Calu3 (cell line): ENCODE measurements around the gene HOXB2. TPM values are rescaled to one million over a fixed set of nuclear protein-coding genes. Genes with fewer than 3 reads are reported as not detected.

Experiments used
- BruUV-seq: library from RNA; stranded (reverse); fragments of 400-500 nt; replicated peaks from 2 replicates; lab custom pipeline; 2021; lab: Mats Ljungman, UMichigan
- CTCF ChIA-PET: fragments of 300-600 bp; sonication (Branson Sonifier 250); formaldehyde crosslinking; loops from one replicate; lab custom pipeline; 2022; ENCODE audit warnings: antibody characterized with exemption; lab: Charles Lee
- DNase-seq: peaks from one replicate; pipeline ENCODE4 v3.0.0; 2022
- H3K27ac Mint-ChIP-seq: one replicate; pipeline ENCODE4 v1.8.0; 2022; ENCODE audit warnings: mixed read lengths; ENCODE audit not compliant: unreplicated experiment
- H3K27me3 Mint-ChIP-seq: one replicate; pipeline ENCODE4 v1.8.0; 2022; ENCODE audit warnings: mixed read lengths; ENCODE audit not compliant: unreplicated experiment
- H3K36me3 Mint-ChIP-seq: one replicate; pipeline ENCODE4 v1.8.0; 2022; ENCODE audit warnings: mild to moderate bottlenecking, moderate library complexity, mixed read lengths; ENCODE audit not compliant: insufficient read depth, unreplicated experiment
- H3K4me1 Mint-ChIP-seq: one replicate; pipeline ENCODE4 v1.8.0; 2022; ENCODE audit warnings: mild to moderate bottlenecking, low read depth, mixed read lengths; ENCODE audit not compliant: unreplicated experiment
- H3K4me3 Mint-ChIP-seq: one replicate; pipeline ENCODE4 v1.8.0; 2022; ENCODE audit warnings: mild to moderate bottlenecking, low read depth, moderate library complexity, mixed read lengths; ENCODE audit not compliant: unreplicated experiment
- H3K9me3 Mint-ChIP-seq: one replicate; pipeline ENCODE4 v1.8.0; 2022; ENCODE audit warnings: low read depth, mixed read lengths; ENCODE audit not compliant: unreplicated experiment
- intact Hi-C: fragments of 100-400 bp; cut with micrococcal nuclease; formaldehyde crosslinking; loops from one replicate; pipeline ENCODE4 v1.10.0; 2022; ENCODE audit not compliant: unreplicated experiment
- total RNA-seq: library from RNA; stranded (reverse); gene quantifications from 2 replicates; pipeline ENCODE4 v1.2.3, GENCODE V29; 2022
- TF ChIP-seq, protein P1 (sequence below): fragments of 200-600 bp; IDR thresholded peaks from one replicate; pipeline ENCODE4 v1.8.0; 2022; ENCODE audit warnings: antibody characterized with exemption; ENCODE audit not compliant: unreplicated experiment

Gene HOXB2
- total RNA-seq, 1 experiment from 2014 or later = 24.5 TPM

GRCh38 chr17:48565925-48566710 lies 21.2 kb upstream of the HOXB2 start:
- DNase-seq = no peak
- Mint-ChIP-seq H3K36me3 (peaks cover 64% of the 10 kb centered on the region), H3K4me1 (peaks cover 26% of the 10 kb centered on the region), H3K4me3 (no peak overlapping the region), H3K27me3 (no peaks in the 10 kb centered on the region), H3K27ac (no peak overlapping the region), H3K9me3 (no peaks in the 10 kb centered on the region)
- TF ChIP-seq, protein P1, sequence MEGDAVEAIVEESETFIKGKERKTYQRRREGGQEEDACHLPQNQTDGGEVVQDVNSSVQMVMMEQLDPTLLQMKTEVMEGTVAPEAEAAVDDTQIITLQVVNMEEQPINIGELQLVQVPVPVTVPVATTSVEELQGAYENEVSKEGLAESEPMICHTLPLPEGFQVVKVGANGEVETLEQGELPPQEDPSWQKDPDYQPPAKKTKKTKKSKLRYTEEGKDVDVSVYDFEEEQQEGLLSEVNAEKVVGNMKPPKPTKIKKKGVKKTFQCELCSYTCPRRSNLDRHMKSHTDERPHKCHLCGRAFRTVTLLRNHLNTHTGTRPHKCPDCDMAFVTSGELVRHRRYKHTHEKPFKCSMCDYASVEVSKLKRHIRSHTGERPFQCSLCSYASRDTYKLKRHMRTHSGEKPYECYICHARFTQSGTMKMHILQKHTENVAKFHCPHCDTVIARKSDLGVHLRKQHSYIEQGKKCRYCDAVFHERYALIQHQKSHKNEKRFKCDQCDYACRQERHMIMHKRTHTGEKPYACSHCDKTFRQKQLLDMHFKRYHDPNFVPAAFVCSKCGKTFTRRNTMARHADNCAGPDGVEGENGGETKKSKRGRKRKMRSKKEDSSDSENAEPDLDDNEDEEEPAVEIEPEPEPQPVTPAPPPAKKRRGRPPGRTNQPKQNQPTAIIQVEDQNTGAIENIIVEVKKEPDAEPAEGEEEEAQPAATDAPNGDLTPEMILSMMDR = no peak
- intact Hi-C loops = no loop called here
- no TSS peak for BruUV-seq
- CTCF ChIA-PET = interaction anchor here (1.8 kb wide), 1 partner anchor 13 kb away, joined by 4 read pairs; the partner anchor contains the start of gene HOXB4

DNA sequence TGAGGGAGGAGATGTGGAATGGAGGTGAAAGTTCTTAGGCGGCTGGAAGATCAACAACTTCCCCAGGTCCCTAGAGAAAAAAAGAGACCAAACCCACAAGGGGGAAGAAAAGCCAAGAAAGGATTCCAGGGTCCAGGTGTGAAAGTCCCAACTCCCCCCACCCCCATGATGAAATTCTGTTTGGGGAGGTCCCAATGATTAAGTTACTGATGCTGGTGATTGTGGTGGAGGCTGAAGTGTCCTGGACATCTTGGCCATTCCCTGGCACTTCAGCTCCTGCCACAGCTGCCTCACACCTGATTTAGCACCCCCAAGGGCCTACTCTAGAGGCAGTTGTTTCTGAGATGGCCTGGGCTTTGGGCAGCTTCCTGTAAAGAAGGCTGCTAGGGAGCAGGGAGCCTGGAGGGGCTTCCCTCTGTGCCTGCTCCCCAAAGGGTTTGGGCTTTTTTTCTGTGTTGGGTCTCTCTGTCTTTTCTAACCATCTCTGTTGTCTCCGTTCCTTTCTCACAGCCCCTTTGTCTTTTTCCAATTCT lies 20.2 kb upstream of the HOXB2 start:
- no peak for DNase-seq
- no peak overlapping the region for H3K27ac Mint-ChIP-seq
- H3K4me3 Mint-ChIP-seq = no peak overlapping the region
- no peaks in the 10 kb centered on the region for H3K27me3 Mint-ChIP-seq
- TF ChIP-seq, protein P1 = no peak
- H3K9me3 Mint-ChIP-seq = no peaks in the 10 kb centered on the region
- CTCF ChIA-PET = interaction anchor here (0.5 to 1.1 kb wide), 3 partner anchors 23 to 319 kb away, joined by 3 to 4 read pairs (median 3); no protein-coding TSS in a partner anchor
- intact Hi-C loops = no loop called here
- H3K4me1 Mint-ChIP-seq = peaks cover 36% of the 10 kb centered on the region
- peaks cover 64% of the 10 kb centered on the region for H3K36me3 Mint-ChIP-seq
- BruUV-seq = TSS peak; percentile 21

GRCh38 chr17:48564188-48565021 lies 19.5 kb upstream of the HOXB2 start:
- no peak for DNase-seq
- TF ChIP-seq, protein P1 = no peak
- H3K36me3 Mint-ChIP-seq = peaks cover 61% of the 10 kb centered on the region
- H3K9me3 Mint-ChIP-seq = no peaks in the 10 kb centered on the region
- intact Hi-C loops = no loop called here
- no peaks in the 10 kb centered on the region for H3K27me3 Mint-ChIP-seq
- CTCF ChIA-PET = interaction anchor here (0.5 to 1.1 kb wide), 3 partner anchors 22 to 319 kb away, joined by 3 to 4 read pairs (median 3); no protein-coding TSS in a partner anchor
- H3K27ac Mint-ChIP-seq = no peak overlapping the region
- H3K4me1 Mint-ChIP-seq = peaks cover 43% of the 10 kb centered on the region
- no peak overlapping the region for H3K4me3 Mint-ChIP-seq
- BruUV-seq = no TSS peak

DNA sequence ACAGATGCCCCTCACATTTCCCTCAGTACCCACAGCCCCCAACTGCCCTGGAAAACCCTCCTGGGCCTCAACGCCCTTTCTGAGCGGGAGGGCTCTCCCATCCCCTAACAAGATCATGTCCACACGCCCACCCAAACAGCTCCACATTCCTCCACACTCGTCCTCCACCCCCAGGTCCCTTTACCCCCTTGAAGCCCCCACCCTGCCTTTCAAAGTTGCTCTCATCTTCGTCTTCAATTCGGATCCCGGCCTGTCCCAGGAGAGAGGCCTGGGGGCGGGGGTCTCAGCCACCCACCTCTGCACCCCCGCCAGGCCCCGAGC lies 18.9 kb upstream of the HOXB2 start:
- Mint-ChIP-seq H3K27me3 (no peaks in the 10 kb centered on the region), H3K27ac (no peak overlapping the region), H3K4me1 (peaks cover 49% of the 10 kb centered on the region), H3K9me3 (no peaks in the 10 kb centered on the region), H3K36me3 (peaks cover 61% of the 10 kb centered on the region), H3K4me3 (no peak overlapping the region)
- CTCF ChIA-PET = interaction anchor here (0.9 to 2.3 kb wide), 3 partner anchors 22 to 256 kb away, joined by 4 to 5 read pairs (median 5); no protein-coding TSS in a partner anchor
- TF ChIP-seq, protein P1 = no peak
- DNase-seq = no peak
- intact Hi-C loops = no loop called here
- BruUV-seq = no TSS peak
